K562 (cell line): Measurements from ENCODE around the gene ERC2. TPM values are rescaled to one million over a fixed set of nuclear protein-coding genes. Genes with fewer than 3 reads are reported as not detected.
A peak's percentile ranks its signal among the peaks of the same experiment; 100 is the strongest.

ENCODE experiments used
- BCLAF1 ChIP-seq, 2 experiments: fragments of 450-650 bp in 1 of 2; IDR thresholded peaks; 2 replicates each; pipeline ENCODE4 v1.6.1; 2011 to 2017; ENCODE audit warnings: low read depth in 2 of 2, antibody characterized with exemption in 1 of 2, borderline replicate concordance in 1 of 2, low read length in 1 of 2, mild to moderate bottlenecking in 1 of 2, mixed read lengths in 1 of 2; ENCODE audit not compliant: control insufficient read depth in 1 of 2
- CTCF ChIP-seq, 3 experiments: IDR thresholded peaks in 2 of 3; conservative IDR thresholded peaks in 1 of 3; 2 replicates each; pipeline ENCODE4 v1.5.1; 2011 to 2012; ENCODE audit warnings: low read length in 3 of 3, mild to moderate bottlenecking in 3 of 3, control low read depth in 2 of 3, improper control_type of control experiment in 1 of 3, inconsistent platforms in 1 of 3, low read depth in 1 of 3, mixed read lengths in 1 of 3, moderate library complexity in 1 of 3; ENCODE audit not compliant: insufficient read depth in 2 of 3
- MCM2 ChIP-seq: fragments of 450-650 bp; IDR thresholded peaks from 2 replicates; pipeline ENCODE4 v1.6.1; 2017; ENCODE audit warnings: low read depth, mild to moderate bottlenecking
- NR2C1 ChIP-seq, 2 experiments: fragments of 450-650 bp; IDR thresholded peaks; 2 replicates each; pipeline ENCODE4 v1.6.1; 2017; ENCODE audit warnings: mild to moderate bottlenecking in 2 of 2, antibody characterized with exemption in 1 of 2, inconsistent platforms in 1 of 2, missing compliant biosample characterization in 1 of 2, missing genetic modification characterization in 1 of 2
- ZNF140 ChIP-seq: fragments of 250-450 bp; sonication (Bioruptor Pico); IDR thresholded peaks from 2 replicates; pipeline ENCODE4 v1.8.0; 2021; ENCODE audit warnings: moderate library complexity, mild to moderate bottlenecking, inconsistent platforms
- polyA plus RNA-seq, 8 experiments: library from polyadenylated mRNA; depleted of rRNA in 4 of 8; stranded (reverse) in 5 of 8; unstranded in 3 of 8; fragments of >200 nt; fragmentation: Nextera tagmentation in 2 of 8; fragmentation: Illumina TruSeq in 1 of 8; extraction: Ambion mirVana in 2 of 8; extraction: Trizol in 1 of 8; gene quantifications; 2 replicates each; pipeline versions ENCODE4 v1.2.1 to v1.2.3, GENCODE V29; 2011 to 2014; ENCODE audit warnings: inconsistent platforms in 1 of 8, missing spikeins in 1 of 8
- total RNA-seq, 7 experiments: library from RNA; depleted of rRNA in 6 of 7; stranded (reverse); fragments of >200 nt in 6 of 7; fragmentation: Illumina TruSeq in 2 of 7; extraction: Trizol in 2 of 7; gene quantifications; 2 replicates each; pipeline versions ENCODE4 v1.2.1 to v1.2.3, GENCODE V29; 2011 to 2021; ENCODE audit warnings: low replicate concordance in 1 of 7

The ERC2 gene
- total and polyA plus RNA-seq, 9 of the 15 experiments (the other 6 are each of a cell fraction or from before 2014, with no cell fraction given) = 0.04 to 0.18 (median 0.07) TPM; not detected in 2

- TF ChIP-seq CTCF (IDR thresholded peaks at IDR 0.05 in 2 of 3, conservative IDR thresholded peaks at IDR 0.05 in 1 of 3; ENCODE audit: insufficient read depth in 2 of 3, low read depth in 1 of 3, low read length in 3 of 3) (peak; percentile 42 to 58 (median 54); a peak in 4 of 6 replicates), ZNF140 (CRISPR knock-in tag) (no peak), MCM2 (no peak), BCLAF1 (IDR thresholded peaks at IDR 0.05; ENCODE audit: borderline replicate concordance in 1 of 2, control insufficient read depth in 1 of 2, low read depth in 2 of 2, low read length in 1 of 2) (no peak), NR2C1 (IDR thresholded peaks at IDR 0.05) (no peak), NR2C1 (tag; IDR thresholded peaks at IDR 0.05) (no peak)
These were observed 164.8 kb downstream of the ERC2 start (continued) for GRCh38 chr3:56303487-56303886.
